Bone marrow (tissue), 2 donors: ENCODE measurements around the gene CDK10.
"Not testable (repeated sequence)": the region's sequence is repeated elsewhere in the genome, so short reads cannot be mapped to it uniquely, and the experiment has no call there.

Source experiments
- DNase-seq, 2 donors: peaks; one replicate each; lab custom pipeline; 2025; lab: John Stamatoyannopoulos, UW

The CDK10 gene

GRCh38 chr16:89668790-89669158, 17.7 kb upstream of the CDK10 start:
- no peak for DNase-seq

- no peak for DNase-seq
Measured at GRCh38 chr16:89669755-89670154, 16.7 kb upstream of the CDK10 start.

- peak in 1 of 2 donors; percentile 23 for DNase-seq
Measured at GRCh38 chr16:89670496-89671431, 15.7 kb upstream of the CDK10 start.

GRCh38 chr16:89671565-89671964, 14.9 kb upstream of the CDK10 start:
- DNase-seq, result not testable (repeated sequence)

DNA sequence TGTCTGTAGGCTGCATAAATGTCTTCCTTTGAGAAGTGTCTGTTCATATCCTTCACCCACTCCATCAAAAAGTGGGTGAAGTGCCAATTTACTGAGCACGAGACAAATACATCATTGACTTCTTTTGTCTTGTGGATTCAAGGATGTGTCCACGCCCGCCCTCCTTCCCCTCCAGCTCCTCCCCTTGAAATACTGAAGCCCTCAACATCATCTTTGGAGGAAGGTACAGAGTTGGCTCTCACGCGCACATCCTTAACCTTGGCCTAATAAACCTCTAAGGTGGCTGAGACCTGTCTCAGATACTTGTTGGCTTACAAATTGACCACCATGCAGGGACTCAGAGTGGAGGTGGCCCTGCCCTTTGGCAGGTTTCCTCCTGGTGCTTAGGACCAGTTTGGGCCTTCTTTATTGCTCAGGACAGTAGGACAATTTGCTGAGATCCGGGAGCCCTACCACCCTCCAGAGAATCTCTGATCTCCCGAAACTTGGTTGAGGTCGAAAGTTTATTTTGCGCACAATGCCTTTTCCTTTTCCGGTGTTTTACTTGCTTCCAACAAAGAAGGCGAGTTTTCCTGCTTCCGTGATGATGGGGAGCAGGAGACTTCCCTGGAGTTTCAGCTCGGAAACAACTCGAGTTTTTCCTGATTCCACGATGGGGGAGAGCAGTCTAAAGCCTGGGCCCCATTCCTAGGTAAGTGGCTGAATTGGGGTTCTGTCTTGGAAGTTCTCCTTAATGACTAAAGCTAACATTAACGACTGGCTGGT, 14.1 kb upstream of the CDK10 start:
- DNase-seq, result no peak

- no peak for DNase-seq
Measured at GRCh38 chr16:89678258-89678657, 8.2 kb upstream of the CDK10 start.

DNA sequence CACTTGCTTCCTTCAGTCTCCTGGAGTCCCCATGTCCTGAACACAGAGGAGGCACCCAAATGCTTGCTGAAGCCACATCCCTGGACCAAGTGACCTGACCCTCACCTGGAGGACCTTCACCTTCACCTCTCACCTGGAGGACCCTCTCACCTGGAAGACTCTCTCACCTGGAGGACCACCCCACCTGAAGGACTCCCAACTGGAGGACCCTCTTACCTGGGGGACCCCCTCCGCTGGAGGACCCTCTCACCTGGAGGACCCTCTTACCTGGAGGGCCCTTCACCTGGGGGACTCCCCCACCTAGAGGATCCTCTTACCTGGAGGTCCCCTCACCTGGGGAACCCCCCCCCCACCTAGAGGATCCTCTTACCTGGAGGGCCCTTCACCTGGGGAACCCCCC, 573 bp upstream of the CDK10 start:
- no peak for DNase-seq

DNA sequence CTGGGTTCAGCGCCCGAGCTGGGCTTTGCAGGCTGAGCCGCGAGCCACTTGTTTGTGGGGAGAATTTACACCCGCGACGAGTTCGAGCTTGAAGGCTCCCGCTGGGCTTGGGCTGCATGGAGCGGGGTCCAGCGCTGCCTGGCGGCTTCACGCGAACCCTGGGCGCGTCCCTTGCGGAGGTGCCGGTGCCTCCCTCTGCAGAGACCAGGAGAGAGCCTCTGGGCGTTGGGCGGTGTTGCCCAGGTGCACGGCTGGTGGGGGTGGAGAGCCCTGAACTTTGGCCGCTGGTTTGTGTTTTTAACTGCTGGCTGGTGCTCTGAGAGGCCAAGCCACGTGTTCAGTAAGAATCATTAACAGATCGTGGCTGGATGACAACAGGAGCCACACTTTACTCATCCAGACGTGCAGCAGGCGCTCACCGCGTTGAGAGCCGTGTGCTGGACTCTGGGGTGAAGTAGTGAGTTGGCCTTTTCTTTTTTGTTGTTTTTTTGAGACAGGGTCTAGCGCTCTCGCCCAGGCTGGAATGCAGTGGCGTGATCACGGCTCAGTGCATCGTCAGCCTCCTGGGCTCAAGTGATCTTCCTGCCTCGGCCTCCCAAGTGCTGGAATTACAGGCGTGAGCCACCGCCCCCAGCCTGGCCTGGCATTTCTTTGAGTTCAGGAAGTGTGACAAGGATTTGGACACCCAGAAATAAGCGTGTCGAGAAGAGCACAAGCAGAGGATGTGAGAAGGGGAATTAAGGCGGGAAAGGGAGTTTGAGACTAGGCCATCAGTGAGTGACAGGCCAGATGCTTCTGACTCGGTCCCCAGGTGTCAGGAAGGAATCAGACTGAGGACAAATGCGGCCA, 827 bp downstream of the CDK10 start:
- DNase-seq, result no peak

DNA sequence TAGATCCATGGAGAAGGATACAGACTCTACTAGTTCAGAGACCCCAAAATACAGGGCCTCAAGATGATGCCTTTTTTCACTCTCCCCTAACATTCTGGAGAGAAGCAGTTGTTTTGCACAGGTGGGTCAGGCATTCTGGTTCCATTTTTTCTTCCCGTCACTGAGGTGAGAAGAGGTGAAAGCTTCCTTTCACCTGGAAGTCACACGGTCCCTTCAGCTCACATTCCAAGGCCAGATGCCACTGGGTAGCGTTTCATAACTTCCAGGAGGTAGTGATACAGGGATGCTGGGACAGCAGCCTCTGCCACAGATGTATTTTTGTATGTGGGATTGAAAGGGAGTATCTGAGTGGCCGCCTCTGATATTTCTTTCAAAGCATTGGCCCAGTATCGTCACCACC, 1.9 kb downstream of the CDK10 start:
- DNase-seq, result no peak

DNA sequence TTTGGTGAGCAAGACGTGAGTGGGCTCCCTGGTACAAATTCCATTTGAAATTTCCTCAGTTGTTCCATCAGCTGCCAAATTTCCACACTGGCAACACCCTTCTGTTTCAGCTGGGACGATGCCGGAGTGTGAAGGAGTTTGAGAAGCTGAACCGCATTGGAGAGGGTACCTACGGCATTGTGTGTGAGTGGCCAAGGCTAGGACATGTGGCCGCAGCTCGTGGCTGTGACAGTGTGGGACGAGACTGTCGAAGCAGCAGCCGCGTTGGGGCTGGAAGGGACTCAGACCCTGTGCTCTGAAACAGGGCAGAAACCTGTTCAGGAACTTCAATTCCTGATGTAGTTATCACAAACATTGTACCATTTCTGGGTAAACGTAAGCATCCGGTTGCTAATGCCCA, 2.7 kb downstream of the CDK10 start:
- no peak for DNase-seq

- not testable (repeated sequence) for DNase-seq
Measured at GRCh38 chr16:89689621-89690020, 3.1 kb downstream of the CDK10 start.

GRCh38 chr16:89690392-89690901, 4.0 kb downstream of the CDK10 start:
- DNase-seq, result no peak

GRCh38 chr16:89691231-89691985, 4.9 kb downstream of the CDK10 start:
- no peak for DNase-seq

DNA sequence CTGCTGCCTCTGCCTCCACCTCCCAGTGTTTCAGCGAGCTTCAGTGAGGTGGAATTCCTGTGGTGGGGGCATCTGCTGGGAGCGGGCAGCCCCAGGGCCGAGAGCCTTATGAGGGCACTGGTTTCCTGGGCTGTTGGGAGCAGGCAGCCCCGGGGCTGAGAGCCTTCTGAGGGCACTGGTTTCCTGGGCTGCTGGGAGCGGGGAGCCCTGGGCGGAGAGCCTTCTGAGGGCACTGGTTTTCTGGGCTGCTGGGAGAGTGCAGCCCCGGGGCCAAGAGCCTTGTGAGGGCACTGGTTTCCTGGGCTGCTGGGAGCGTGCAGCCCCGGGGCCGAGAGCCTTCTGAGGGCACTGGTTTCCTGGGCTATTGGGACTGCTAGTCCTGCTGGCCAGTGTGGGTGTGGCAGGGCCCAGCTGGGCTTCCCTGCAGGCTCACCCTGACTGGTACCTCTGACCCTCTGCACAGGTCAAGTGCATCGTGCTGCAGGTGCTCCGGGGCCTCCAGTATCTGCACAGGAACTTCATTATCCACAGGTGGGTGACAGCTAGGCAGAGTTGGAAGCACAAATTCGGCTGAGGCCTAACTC, 5.6 kb downstream of the CDK10 start:
- no peak for DNase-seq

GRCh38 chr16:89693289-89693731, 6.8 kb downstream of the CDK10 start:
- no peak for DNase-seq

DNA sequence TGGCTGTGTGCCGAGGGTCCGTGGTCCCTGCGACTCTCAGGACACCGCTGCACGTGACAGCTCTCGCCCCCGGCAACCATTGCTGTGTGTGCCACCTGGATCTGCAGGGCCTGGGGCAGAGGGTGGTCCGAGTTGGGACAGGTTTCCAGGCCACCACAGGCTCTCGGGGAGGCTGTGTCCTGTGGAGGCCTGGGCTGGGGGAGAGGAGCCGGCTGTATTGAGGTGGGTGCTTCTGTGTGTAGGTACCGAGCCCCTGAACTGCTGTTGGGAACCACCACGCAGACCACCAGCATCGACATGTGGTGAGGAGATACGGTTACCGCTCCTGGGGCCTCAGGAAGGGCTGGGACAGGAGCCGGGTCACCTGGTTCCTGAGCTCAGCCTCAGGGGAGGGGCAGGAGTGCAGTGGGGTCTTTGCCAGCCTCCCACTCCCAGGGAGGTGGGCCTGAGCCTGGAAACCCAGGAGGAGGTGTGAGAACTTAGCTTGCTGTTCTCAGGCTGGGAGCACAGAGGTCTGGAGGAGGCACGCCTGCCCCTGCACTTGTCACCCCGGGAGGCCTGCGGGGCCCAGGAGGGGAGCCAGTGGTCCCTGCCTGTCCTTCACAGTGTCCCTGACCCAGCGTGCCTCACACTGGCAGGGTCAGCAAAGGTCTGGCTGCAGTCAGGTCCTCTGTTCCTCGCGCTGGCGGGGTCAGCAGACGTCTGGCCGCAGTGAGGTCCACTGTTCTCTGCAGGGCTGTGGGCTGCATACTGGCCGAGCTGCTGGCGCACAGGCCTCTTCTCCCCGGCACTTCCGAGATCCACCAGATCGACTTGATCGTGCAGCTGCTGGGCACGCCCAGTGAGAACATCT, 7.7 kb downstream of the CDK10 start:
- no peak for DNase-seq

GRCh38 chr16:89694784-89695085, 8.2 kb downstream of the CDK10 start:
- not testable (repeated sequence) for DNase-seq

GRCh38 chr16:89695086-89695874, 8.8 kb downstream of the CDK10 start:
- no peak for DNase-seq
